ENCODE measurements around the gene ALG9.

ALG9 gene

DNA sequence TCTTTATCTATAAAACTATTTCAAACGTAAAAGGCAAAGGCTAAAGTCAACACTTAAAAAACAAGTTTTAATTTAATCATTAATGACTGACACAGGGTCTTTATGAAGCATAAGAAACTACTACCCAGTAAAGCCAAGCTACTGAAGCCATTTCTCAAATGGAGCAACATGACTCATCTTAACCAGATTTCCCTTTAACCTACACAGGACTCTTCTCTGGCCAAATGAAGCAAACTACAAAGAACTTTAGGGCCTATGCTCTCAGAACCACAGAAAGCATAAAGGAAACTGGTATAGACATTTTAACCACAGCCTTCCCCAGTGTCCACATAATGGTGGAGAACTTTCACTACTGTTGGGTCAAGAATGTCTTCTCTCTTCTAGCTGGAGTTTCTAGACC is 34.7 kb downstream of the ALG9 start:
- in situ Hi-C loops (cut with MboI; ENCODE audit: low sequenced_read_pairs) = no loop called here

DNA sequence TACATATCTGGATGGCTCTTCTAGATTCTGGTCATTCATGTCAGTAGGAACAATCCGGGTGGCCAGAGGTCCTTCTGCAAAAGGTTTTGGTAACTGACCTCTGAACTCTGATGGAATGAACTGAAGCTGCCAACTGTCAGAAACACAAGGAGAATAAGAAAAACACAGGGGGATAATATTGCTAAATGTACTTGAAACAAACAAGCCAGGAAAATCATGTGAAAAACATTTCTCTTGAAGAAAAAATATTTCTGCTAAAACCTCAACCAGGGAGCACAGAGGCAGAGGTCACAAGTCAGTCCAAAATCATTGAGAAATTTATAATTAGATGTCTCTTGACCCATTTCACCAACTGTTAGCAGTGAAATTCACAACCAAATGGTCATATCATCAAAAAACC is 35.2 kb downstream of the ALG9 start:
- in situ Hi-C loops (cut with MboI; ENCODE audit: low sequenced_read_pairs) = no loop called here

DNA sequence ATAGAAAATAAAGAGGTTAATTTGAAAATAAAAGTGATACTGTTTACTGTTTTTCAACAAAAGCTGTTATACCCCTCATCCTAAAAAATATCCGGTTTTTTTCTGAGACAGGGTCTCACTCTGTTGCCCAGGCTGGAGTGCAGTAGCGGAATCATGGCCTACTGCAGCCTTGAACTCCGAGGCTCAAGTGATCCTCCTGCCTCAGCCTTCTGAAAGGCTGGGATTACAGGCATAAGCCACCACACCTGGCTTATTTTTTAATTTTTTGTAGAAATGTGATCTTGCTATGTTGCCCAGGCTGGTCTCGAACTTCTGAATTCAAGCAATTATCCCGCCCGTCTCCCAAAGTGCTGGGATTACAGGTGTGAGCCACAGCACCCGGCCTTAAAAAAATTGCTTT is 35.7 kb downstream of the ALG9 start:
- in situ Hi-C loops (cut with MboI; ENCODE audit: low sequenced_read_pairs) = no loop called here

DNA sequence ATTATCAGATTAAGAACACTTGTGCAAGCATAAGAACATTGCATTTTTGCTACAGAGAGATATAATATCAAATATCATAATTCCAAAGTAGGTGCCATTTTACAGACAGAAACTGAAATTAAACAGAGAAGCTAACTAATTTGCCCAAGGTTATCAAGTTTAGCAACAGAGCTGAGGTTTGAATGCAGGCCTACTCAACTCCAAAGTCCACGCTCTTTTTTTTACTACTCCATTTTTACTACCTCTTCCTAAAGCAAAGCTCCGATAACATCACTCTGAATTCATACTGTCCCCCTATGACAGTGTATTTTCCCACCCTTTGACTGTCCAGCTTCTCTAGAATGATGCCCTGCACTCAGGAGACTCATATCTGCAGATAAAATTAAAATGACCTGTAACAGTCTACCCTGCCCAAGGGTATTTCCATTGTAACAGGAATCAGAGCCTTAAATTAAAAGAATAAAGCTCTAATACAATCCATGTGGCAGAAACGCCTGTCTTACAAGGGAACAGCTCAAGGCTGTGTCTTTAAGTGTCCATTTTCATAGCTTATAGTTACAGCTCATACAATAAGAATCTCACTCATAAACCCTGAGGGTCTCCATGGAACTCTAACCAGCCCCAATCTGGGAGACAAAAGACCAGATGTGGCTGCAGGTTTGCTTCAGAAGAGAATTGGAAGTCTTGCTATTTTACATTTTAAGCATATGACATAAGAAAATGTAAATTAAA is 36.8 kb downstream of the ALG9 start:
- in situ Hi-C loops (cut with MboI; ENCODE audit: low sequenced_read_pairs) = no loop called here

DNA sequence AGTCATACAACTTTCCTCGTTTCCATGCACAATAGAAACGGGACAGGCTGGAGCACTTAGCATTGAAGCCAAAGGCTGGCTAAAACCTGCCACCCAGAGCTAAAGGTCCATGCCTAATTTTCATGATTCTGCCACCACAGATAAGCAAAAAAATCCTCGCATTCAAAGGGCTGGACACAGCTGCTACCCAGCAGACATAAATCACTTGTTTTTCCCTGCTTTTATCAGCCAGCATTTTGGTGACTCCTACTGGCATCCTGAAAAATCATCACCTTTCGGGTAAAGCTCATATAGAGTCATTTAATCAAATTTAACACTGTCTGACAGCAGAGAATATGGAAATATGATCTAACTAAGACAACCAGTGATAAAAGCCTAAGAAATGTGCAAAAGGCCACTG is 37.9 kb downstream of the ALG9 start:
- in situ Hi-C loops (cut with MboI; ENCODE audit: low sequenced_read_pairs) = no loop called here

DNA sequence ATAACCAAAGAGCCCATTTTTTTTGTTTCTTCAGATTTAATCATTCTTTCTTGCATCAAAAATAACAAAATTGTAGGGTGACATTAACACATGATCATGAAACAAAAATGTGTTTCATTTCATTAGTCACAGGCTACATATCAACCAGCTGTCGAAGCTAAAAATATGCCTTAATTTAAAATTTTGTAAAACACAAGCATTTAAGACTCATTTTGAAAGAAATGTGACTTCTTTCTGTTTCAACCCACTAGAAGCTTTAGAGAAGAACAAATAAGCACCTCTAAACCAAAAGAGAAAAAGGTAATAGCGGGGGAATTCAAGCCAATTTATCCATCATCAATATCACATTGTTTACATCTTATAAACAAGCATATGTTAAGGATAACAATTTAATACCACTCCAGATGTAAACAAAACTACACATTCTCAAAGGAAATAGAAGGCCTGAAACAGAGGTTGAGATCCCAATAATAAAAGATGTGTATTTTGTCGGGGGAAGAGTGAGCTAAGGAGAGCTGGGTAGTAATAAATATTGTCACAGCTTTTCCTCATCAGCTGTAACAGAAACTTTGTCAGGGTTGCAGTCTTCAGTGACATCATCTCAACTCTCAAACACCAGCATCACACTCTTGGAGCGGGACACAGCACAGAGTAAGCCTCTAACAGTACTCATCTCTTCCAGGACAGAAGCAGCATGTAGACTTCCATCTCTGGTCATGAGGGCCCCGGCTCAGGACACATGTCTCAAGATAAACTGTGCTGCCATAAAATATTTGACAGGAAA is 42.0 kb downstream of the ALG9 start:
- in situ Hi-C loops (cut with MboI; ENCODE audit: low sequenced_read_pairs) = no loop called here

DNA sequence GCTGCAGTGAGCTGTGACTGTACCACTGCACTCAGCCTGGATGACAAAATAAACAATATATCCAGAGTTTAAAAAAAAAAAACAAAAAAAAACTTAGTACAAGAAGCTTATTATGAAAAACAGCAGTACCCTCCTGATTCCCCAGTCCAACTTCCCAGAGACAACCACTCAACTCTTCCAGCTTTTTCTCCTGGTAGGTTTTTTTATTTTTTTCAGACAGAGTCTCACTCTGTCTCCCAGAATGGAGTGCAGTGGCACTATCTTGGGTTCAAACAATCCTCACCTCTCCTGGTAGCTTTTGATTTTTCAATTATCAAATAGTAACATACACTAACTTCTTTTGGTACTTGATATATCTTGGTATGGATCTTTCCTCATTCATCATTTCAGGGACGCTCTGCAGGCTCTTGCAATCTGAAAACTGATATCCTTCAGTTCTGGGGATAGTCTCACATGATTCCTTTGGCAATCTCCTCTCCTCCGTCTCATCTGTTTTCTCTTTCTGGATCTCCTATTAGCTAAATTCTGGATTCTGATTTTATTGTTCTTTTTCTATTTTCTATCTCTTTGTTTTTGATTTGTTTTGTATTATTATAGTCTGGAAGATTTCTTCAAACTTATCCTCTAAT is 44.9 kb downstream of the ALG9 start:
- in situ Hi-C loops (cut with MboI; ENCODE audit: low sequenced_read_pairs) = no loop called here

DNA sequence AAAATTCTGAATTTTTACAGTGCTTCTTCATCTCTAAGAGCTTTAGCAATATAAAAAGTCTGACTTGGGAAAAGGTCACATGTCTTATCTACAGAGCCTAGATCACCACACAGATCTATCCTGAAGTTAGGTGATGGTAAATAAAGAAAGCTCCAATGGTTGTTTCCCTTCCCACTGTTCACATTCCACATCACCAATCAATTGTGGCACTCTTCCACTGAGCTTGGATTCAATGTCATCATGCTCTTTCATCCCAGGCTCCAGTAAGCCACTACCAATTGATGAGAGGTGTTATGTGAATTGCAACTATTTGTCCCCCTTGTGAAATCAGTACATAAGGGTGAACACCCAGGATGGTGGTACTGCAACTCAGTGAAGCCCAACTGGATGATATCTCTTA is 47.8 kb downstream of the ALG9 start:
- in situ Hi-C loops (cut with MboI; ENCODE audit: low sequenced_read_pairs) = no loop called here

DNA sequence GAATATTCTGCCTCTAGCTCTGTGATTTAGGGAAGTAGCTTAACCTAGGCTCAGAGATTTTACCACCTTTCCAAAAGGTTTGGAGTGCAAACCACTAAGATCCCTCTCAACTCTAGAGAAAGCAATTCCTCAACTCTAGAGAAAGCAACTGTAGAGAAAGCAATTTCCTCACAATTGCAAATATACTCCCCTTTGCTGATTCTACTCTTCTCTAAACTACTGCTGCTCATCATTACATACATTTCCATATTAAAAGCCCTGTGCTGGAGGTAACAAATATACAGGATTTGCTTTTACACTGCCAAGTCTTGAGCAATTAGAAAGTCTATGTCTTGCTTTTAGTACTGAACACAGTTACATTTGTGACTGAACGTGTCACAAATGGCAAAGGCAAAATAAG is 48.2 kb downstream of the ALG9 start:
- in situ Hi-C loops (cut with MboI; ENCODE audit: low sequenced_read_pairs) = no loop called here

DNA sequence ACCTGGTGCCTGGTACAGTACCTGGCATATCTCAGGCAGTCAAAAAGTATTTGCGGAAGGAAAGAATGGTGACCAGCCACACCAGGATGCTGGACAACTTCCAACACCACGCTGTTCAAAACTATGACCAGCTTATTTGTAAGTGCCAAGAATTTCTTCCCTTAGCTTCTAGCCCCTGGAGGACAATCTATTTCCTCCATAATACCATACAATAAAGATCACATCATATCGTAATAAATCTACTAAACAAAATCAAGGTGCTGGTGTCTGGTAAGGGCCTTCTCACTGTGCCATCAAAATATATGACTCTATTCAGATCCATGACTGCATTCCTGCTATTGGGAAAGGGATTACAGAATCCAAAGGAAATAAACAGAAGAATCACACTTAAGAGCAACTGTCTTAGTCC is 51.5 kb downstream of the ALG9 start:
- in situ Hi-C loops (cut with MboI; ENCODE audit: low sequenced_read_pairs) = no loop called here

DNA sequence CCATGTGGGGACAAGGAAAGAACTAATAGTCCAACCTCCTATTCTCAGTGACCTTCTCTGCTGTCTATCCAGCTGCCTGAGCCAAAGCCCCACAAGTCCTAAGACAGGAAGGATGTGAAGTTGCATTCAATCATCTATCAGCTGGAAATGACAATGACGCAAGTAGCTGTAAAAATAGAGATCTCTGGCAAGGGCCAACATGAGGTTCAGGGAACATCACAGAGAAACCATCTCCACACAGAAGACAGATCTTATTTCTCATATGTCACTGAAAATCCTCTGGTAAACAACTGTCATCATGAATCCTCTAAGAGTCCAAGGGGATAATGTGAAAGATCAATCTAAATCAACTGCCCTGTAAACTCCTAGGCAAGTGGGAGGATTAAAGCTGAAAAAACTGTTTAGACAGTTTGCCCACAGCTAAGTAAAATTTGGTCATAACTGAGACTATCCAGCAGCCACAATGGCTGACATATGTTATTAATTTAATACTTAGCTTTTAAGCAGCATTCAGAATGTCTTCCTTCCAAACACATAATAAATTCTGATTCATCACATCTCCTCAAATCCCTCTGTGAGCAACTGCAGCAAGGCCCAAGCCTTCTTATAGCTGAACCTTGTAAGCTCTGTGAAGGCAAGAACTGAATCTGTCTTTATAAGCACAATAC is 52.1 kb downstream of the ALG9 start:
- in situ Hi-C loops (cut with MboI; ENCODE audit: low sequenced_read_pairs) = no loop called here

DNA sequence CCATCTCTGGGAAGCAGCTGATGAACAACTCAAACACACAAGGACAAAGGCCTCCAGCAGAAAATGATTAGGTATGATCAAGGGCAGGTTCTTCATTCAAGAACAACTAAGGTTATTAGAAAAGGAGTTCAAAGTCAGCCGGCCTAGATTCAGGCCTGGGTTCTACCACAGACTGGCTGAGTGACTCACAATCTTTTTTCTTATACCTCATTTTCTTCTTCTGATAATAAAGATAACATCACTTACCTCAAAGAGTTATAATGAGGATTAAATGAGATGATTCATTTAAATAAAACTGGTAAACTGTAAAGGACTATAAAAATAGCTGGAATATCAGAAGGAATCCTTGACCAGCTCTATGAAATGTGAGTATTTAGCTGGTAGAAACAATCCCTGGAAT is 55.9 kb downstream of the ALG9 start:
- in situ Hi-C loops (cut with MboI; ENCODE audit: low sequenced_read_pairs) = no loop called here

DNA sequence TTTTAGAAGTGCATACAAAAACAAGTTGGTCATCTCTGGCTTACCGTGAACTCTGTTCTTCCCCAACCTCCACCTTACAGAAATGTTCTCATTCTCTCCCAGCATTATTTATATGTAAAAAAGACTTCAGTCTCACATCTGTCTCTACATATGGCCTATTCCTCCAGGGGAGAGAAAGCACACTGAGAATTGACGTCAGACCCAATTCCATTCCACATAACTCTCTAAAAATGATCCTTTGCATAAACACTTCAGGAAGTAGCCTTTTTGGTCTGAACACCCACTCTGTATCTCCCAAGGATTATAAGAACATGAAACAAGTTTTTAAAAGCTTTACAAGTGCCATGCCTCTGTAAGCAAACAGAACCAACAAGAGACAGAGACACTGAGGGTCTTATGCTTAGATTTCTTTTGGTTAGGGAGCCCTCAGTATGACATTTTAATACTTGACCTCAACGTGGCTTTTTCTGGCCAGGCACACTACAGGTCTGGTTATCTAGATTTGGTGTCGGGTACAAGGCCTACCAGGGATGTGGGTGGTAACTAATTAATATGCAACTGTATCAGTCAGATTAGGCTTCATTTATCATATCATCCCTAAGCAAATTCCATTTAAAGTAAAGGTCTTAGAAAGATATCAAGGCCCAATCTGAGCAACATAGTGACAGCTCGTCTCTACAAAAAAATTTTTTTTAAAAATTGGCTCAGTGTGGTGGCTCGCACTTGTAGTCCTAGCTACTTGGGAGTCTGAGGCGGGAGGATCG is 56.6 kb downstream of the ALG9 start:
- in situ Hi-C loops (cut with MboI; ENCODE audit: low sequenced_read_pairs) = no loop called here

DNA sequence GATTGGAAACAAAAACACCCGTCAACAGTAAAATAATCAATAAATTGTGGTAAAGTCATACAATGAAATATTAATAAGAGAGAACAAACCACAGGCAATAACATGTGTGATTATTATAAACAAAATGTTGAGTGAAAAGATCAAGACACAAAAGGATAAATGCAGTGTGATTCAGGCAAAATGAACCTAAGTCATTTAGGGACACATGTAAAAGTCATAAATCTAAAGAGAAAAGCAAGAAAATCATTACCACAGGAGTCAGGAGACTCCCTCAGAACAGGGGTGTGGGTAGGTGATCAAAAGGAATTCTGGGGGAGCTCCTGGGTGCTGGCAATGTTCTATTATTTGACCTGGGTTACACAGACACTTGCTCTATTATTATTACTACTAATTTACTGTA is 57.3 kb downstream of the ALG9 start:
- in situ Hi-C loops (cut with MboI; ENCODE audit: low sequenced_read_pairs) = no loop called here

DNA sequence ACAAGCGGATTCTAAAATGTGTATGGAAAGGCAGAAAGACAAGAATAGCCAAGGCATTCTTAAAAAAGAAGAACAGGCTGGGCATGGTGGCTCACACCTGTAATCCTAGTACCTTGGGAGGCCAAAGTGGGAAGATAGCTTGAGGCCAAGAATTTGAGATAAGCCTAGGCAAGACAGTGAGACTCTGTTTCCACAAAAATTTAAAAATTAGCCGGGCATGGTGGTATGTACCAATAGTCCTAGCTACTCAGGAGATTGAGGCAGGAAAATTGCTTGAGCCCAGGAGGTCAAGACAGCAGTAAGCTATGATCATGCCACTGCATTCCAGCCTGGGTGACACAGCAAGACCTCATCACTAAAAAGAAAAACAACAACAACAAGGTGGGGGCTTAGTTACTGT is 59.2 kb downstream of the ALG9 start:
- in situ Hi-C loops (cut with MboI; ENCODE audit: low sequenced_read_pairs) = no loop called here

DNA sequence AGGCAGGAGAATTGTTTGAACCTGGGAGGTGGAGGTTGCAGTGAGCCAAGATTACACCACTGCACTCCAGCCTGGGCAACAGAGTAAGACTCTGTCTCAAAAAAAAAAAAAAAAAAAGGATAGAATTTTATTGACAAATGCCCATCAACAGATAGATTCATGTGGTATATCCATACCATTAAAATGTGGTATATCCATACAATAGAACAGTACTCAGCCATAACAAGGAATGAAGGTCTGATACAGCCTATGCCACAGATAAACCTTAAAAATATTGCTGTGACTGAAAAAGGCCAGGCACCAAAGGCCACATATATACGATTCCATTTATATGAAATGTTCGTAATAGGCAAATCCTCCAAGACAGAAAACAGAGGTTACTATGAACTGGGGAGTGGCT is 59.9 kb downstream of the ALG9 start:
- in situ Hi-C loops (cut with MboI; ENCODE audit: low sequenced_read_pairs) = no loop called here

DNA sequence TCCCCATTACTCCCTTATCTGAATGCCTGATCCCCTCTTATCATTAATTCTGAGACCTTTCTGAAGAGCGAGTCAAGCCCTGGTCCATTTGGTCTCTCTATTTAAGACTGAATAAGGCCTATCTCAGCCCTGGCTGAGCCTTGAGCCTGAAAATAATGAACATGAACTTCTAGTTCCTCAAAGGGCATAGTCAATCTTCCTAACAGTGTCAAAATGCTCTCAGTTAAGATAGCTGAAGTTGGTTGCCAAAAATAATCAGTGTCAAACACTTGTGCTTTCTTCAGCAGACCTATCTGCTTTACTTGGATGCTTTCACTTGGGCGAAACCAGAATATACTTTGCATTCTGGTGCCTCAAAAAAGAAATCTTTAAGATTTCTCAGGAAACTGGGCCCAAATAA is 62.5 kb downstream of the ALG9 start:
- in situ Hi-C loops (cut with MboI; ENCODE audit: low sequenced_read_pairs) = no loop called here

DNA sequence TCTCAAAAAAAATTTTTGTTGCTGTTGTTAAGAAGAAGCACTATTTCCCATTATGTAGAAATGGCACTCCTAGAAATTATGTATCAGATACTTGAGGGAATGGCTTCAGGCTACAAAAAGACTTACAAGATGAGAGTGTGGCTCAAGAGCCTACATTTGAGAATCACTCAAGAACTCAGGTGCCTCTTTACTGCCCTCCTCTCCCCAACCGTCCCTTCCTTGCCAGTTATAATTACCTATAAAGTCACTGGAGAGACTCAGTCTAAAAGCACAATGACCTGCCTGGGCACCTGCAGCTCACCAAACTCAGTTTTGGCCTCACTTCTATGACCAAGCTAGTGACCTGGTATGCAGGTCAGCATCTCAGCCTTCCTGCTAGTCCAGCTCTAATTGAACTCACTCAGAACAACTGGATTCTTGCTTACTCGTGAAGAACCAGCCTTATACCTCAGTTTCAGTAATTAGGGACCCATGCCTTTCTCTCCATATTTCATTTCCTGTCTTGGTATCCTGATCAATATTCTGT is 63.3 kb downstream of the ALG9 start:
- in situ Hi-C loops (cut with MboI; ENCODE audit: low sequenced_read_pairs) = no loop called here

DNA sequence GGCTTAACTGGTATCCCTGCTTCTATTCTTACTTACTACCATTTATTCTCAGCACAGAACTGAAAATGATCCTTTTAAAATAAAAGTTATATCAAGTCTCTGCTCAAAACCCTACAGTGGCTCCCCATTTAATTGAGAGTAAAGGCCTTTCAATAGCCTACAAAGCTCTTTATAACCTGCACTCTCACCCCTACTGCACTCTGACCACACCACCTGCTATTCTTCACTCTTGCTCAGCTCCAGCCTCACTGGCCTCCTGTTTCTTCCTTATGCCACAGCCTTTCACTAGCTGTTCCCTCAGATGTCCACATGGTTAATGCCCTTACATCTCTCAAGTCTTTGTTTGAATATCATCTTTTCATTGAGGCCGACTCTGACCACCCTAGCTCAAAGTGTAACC is 64.3 kb downstream of the ALG9 start:
- in situ Hi-C loops (cut with MboI; ENCODE audit: low sequenced_read_pairs) = no loop called here

DNA sequence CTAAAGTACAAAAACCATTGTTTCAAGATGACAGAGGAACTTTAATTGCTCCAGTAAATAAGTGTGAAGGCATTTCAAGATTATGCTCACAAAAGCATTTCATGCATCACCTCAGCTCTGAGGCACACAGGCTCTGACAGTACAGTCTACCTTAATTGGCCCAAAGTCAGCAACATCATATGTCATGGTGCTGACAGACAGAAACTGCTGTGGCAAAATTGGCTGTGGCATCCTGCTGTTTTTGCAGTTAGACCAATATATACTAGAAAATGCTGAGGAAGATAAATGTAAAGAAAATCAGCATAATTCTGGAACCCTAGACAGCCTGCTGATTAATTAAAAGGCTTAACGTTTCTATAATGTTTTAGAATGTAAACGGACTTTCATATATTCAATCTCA is 70.2 kb downstream of the ALG9 start:
- in situ Hi-C loops (cut with MboI; ENCODE audit: low sequenced_read_pairs) = no loop called here

DNA sequence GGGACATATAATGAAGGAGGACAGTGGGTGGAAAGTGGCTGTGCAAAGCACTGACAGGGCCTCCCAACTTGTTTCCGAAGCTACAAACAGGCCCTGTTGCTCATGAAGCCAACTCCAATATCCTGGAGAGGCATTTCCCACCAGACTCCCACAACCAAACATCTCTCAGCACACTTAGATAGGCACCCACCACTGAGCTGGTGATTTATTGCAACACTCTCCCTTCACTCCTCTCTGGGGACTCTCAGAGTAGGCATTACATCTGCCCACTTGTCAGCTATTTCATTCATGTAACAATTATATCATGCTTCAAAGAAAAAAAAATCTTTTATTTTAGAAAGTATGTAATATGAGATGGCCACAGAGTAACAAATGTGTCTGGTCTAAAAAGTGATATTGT is 73.1 kb downstream of the ALG9 start:
- in situ Hi-C loops (cut with MboI; ENCODE audit: low sequenced_read_pairs) = no loop called here

Measured in HL-60/S4 treated with phorbol 12-myristate 13-acetate at 8.2 ng/mL for 4 days and 3 days (cell line).